ENCODE data around the gene THEM5.
"Not testable (repeated sequence)": the region's sequence is repeated elsewhere in the genome, so short reads cannot be mapped to it uniquely, and the experiment has no call there.

Gene THEM5

GRCh38 chr1:151853411-151853943, at the start of gene THEM5:
TSS of gene THEM5 (minus strand) at chr1:151853712. CDS start at chr1:151853565, 147 bp downstream.
- in situ Hi-C loops (cut with HindIII; ENCODE audit: low sequenced_read_pairs): no loop called here

GRCh38 chr1:151902858-151903257, 49.3 kb upstream of the THEM5 start:
- in situ Hi-C loops (cut with HindIII; ENCODE audit: low sequenced_read_pairs): no loop called here

- in situ Hi-C loops (cut with HindIII; ENCODE audit: low sequenced_read_pairs): not testable (repeated sequence)
Observed at GRCh38 chr1:151900804-151901203, 47.3 kb upstream of the THEM5 start.

- in situ Hi-C loops (cut with HindIII; ENCODE audit: low sequenced_read_pairs): no loop called here
Observed at GRCh38 chr1:151898519-151898991, 45.0 kb upstream of the THEM5 start.

GRCh38 chr1:151897991-151898431, 44.5 kb upstream of the THEM5 start:
- in situ Hi-C loops (cut with HindIII; ENCODE audit: low sequenced_read_pairs): no loop called here

- in situ Hi-C loops (cut with HindIII; ENCODE audit: low sequenced_read_pairs): no loop called here
Observed at GRCh38 chr1:151893176-151893924, 39.8 kb upstream of the THEM5 start.

GRCh38 chr1:151892190-151892589, 38.7 kb upstream of the THEM5 start:
- in situ Hi-C loops (cut with HindIII; ENCODE audit: low sequenced_read_pairs): no loop called here

GRCh38 chr1:151891512-151891911, 38.0 kb upstream of the THEM5 start:
- in situ Hi-C loops (cut with HindIII; ENCODE audit: low sequenced_read_pairs): no loop called here

- in situ Hi-C loops (cut with HindIII; ENCODE audit: low sequenced_read_pairs): no loop called here
Observed at GRCh38 chr1:151888972-151889570, 35.6 kb upstream of the THEM5 start.

- in situ Hi-C loops (cut with HindIII; ENCODE audit: low sequenced_read_pairs): no loop called here
Observed at GRCh38 chr1:151887028-151887427, 33.5 kb upstream of the THEM5 start.

- in situ Hi-C loops (cut with HindIII; ENCODE audit: low sequenced_read_pairs): no loop called here
Observed at GRCh38 chr1:151885479-151885878, 32.0 kb upstream of the THEM5 start.

- in situ Hi-C loops (cut with HindIII; ENCODE audit: low sequenced_read_pairs): not testable (repeated sequence)
Observed at GRCh38 chr1:151884879-151885278, 31.4 kb upstream of the THEM5 start.

GRCh38 chr1:151884445-151884844, 30.9 kb upstream of the THEM5 start:
- in situ Hi-C loops (cut with HindIII; ENCODE audit: low sequenced_read_pairs): not testable (repeated sequence)

- in situ Hi-C loops (cut with HindIII; ENCODE audit: low sequenced_read_pairs): not testable (repeated sequence)
Observed at GRCh38 chr1:151883898-151884297, 30.4 kb upstream of the THEM5 start.

- in situ Hi-C loops (cut with HindIII; ENCODE audit: low sequenced_read_pairs): not testable (repeated sequence)
Observed at GRCh38 chr1:151882918-151883317, 29.4 kb upstream of the THEM5 start.

- in situ Hi-C loops (cut with HindIII; ENCODE audit: low sequenced_read_pairs): no loop called here
Observed at GRCh38 chr1:151882466-151882865, 29.0 kb upstream of the THEM5 start.

- in situ Hi-C loops (cut with HindIII; ENCODE audit: low sequenced_read_pairs): no loop called here
Observed at GRCh38 chr1:151881479-151881878, 28.0 kb upstream of the THEM5 start.

GRCh38 chr1:151875419-151876097, 22.0 kb upstream of the THEM5 start:
- in situ Hi-C loops (cut with HindIII; ENCODE audit: low sequenced_read_pairs): no loop called here

- in situ Hi-C loops (cut with HindIII; ENCODE audit: low sequenced_read_pairs): not testable (repeated sequence)
Observed at GRCh38 chr1:151872776-151873175, 19.3 kb upstream of the THEM5 start.

GRCh38 chr1:151871284-151872030, 17.9 kb upstream of the THEM5 start:
- in situ Hi-C loops (cut with HindIII; ENCODE audit: low sequenced_read_pairs): no loop called here

- in situ Hi-C loops (cut with HindIII; ENCODE audit: low sequenced_read_pairs): no loop called here
Observed at GRCh38 chr1:151868486-151868885, 15.0 kb upstream of the THEM5 start.

Measured in endothelial cell of hepatic sinusoid (primary cell).